Naive thymus-derived CD8-positive, alpha-beta T cell (primary cell): Measurements from ENCODE around the gene KRT81. TPM values are rescaled to one million over a fixed set of nuclear protein-coding genes. Genes with fewer than 3 reads are reported as not detected.

Source experiments
- ATAC-seq, 2 donors: fragments of 150-1000 bp; cut with Tn5 transposase in 1 of 2; sonication (Bioruptor Pico), chemical (Tn5 transposase) in 1 of 2; 1 replicate in 1 of 2; 2 replicates in 1 of 2; pipeline ENCODE4 v1.10.0; 2021; ENCODE audit warnings: mild to moderate bottlenecking in 2 of 2, moderate library complexity in 2 of 2
- POLR2A ChIA-PET: fragments of 350-600 bp; sonication (Branson Sonifier 250); formaldehyde crosslinking; loops from one replicate; lab custom pipeline; 2021; ENCODE audit warnings: antibody characterized with exemption; lab: Charles Lee
- DNase-seq, 10 donors: peaks; one replicate each; pipeline versions ENCODE4 v3.0.0 to v3.0.0-alpha.2; 2020 to 2022
- H3K27ac Mint-ChIP-seq, 10 donors: one replicate each; pipeline ENCODE4 v1.8.0; 2020 to 2022; ENCODE audit warnings: mild to moderate bottlenecking in 10 of 10, mixed read lengths in 10 of 10, moderate library complexity in 4 of 10, inconsistent platforms in 1 of 10
- H3K27me3 Mint-ChIP-seq, 5 donors: one replicate each; pipeline ENCODE4 v1.8.0; 2021 to 2022; ENCODE audit warnings: mixed read lengths in 5 of 5
- H3K36me3 Mint-ChIP-seq, 3 donors: one replicate each; pipeline ENCODE4 v1.8.0; 2020 to 2022; ENCODE audit warnings: mixed read lengths in 3 of 3, mild to moderate bottlenecking in 2 of 3, inconsistent platforms in 1 of 3
- H3K4me1 Mint-ChIP-seq, 4 donors: one replicate each; pipeline ENCODE4 v1.8.0; 2021 to 2022; ENCODE audit warnings: mixed read lengths in 4 of 4
- H3K4me3 Mint-ChIP-seq, 10 donors: one replicate each; pipeline ENCODE4 v1.8.0; 2020 to 2022; ENCODE audit warnings: mild to moderate bottlenecking in 10 of 10, mixed read lengths in 10 of 10, moderate library complexity in 6 of 10, inconsistent platforms in 1 of 10
- H3K9me3 Mint-ChIP-seq, 9 donors: one replicate each; pipeline ENCODE4 v1.8.0; 2020 to 2022; ENCODE audit warnings: mixed read lengths in 9 of 9, mild to moderate bottlenecking in 3 of 9, inconsistent platforms in 1 of 9, moderate library complexity in 1 of 9
- polyA plus RNA-seq, 3 donors: library from polyadenylated mRNA; unstranded; fragments of 300-500 nt; fragmentation: Illumina TruSeq; gene quantifications; one replicate each; pipeline ENCODE4 v1.2.3, GENCODE V29; 2021
- total RNA-seq, 8 experiments: library from RNA in 2 of 8; stranded (reverse) in 2 of 8; gene quantifications; one replicate each; pipeline ENCODE4 v1.2.3 and lab custom pipeline; 2021 to 2026

KRT81 gene
- total and polyA plus RNA-seq, 5 experiments from 2014 or later = not detected

GRCh38 chr12:52275686-52276085, 15.6 kb downstream of the KRT81 start:
- Mint-ChIP-seq H3K4me3 (no peak overlapping the region), H3K9me3 (no peaks in the 10 kb centered on the region), H3K4me1 (peaks cover 4 to 13% (median 8%) of the 10 kb centered on the region in 4 donors), H3K27ac (no peak overlapping the region), H3K27me3 (peaks cover 29 to 69% (median 38%) of the 10 kb centered on the region in 5 donors), H3K36me3 (no peaks in the 10 kb centered on the region)
- ATAC-seq = no peak
- no peak for DNase-seq
- POLR2A ChIA-PET = no interaction called here

GRCh38 chr12:52274521-52275120, 16.7 kb downstream of the KRT81 start, which contains the start of gene KRT86:
TSS of gene KRT86 (plus strand) at chr12:52274645. CDS start at chr12:52301917, 27,272 bp downstream.
- Mint-ChIP-seq H3K4me1 (peaks cover 4 to 10% (median 7%) of the 10 kb centered on the region in 4 donors), H3K27ac (no peak within 1 kb of the TSS), H3K36me3 (no peaks in the 10 kb centered on the region), H3K9me3 (no peaks in the 10 kb centered on the region), H3K27me3 (peaks cover 27 to 71% (median 34%) of the 10 kb centered on the region in 5 donors), H3K4me3 (no peak within 1 kb of the TSS)
- ATAC-seq (no peak), DNase-seq (no peak)
- POLR2A ChIA-PET = no interaction called here

GRCh38 chr12:52271158-52271557, 20.2 kb downstream of the KRT81 start:
- H3K27me3 Mint-ChIP-seq = peaks cover 16 to 45% (median 20%) of the 10 kb centered on the region in 5 donors

GRCh38 chr12:52270541-52271070, 20.7 kb downstream of the KRT81 start:
- peak in 1 of 10 donors; percentile 21 for DNase-seq
- Mint-ChIP-seq H3K27me3 (peaks cover 16 to 45% (median 20%) of the 10 kb centered on the region in 5 donors), H3K36me3 (no peaks in the 10 kb centered on the region), H3K9me3 (no peaks in the 10 kb centered on the region), H3K27ac (no peak overlapping the region), H3K4me1 (no peaks in the 10 kb centered on the region), H3K4me3 (no peak overlapping the region)
- POLR2A ChIA-PET = no interaction called here
- no peak for ATAC-seq

More at GRCh38 chr12:52271158-52271557, 20.2 kb downstream of the KRT81 start:
- POLR2A ChIA-PET = no interaction called here
- DNase-seq = no peak
- Mint-ChIP-seq H3K27ac (peak overlapping the region in 1 of 10 donors; percentile 1), H3K4me1 (no peaks in the 10 kb centered on the region), H3K4me3 (no peak overlapping the region), H3K9me3 (no peaks in the 10 kb centered on the region), H3K36me3 (no peaks in the 10 kb centered on the region)
- no peak for ATAC-seq

GRCh38 chr12:52268212-52268611, 23.1 kb downstream of the KRT81 start:
- Mint-ChIP-seq H3K4me1 (no peaks in the 10 kb centered on the region), H3K27me3 (peaks cover 6 to 24% (median 16%) of the 10 kb centered on the region in 5 donors), H3K4me3 (no peak overlapping the region), H3K9me3 (no peaks in the 10 kb centered on the region), H3K36me3 (no peaks in the 10 kb centered on the region), H3K27ac (no peak overlapping the region)
- DNase-seq = peak in 1 of 10 donors; percentile 10
- no peak for ATAC-seq
- POLR2A ChIA-PET = no interaction called here

- H3K9me3 Mint-ChIP-seq = no peaks in the 10 kb centered on the region
- ATAC-seq (no peak), DNase-seq (no peak)
- H3K27ac Mint-ChIP-seq = no peak overlapping the region
- H3K4me1 Mint-ChIP-seq = no peaks in the 10 kb centered on the region
- no peaks in the 10 kb centered on the region for H3K36me3 Mint-ChIP-seq
- POLR2A ChIA-PET = no interaction called here
- peaks cover 6 to 24% (median 18%) of the 10 kb centered on the region in 5 donors for H3K27me3 Mint-ChIP-seq
- H3K4me3 Mint-ChIP-seq = no peak overlapping the region
Observed at GRCh38 chr12:52267699-52268098, 23.6 kb downstream of the KRT81 start.

GRCh38 chr12:52267266-52267665, 24.1 kb downstream of the KRT81 start:
- peak in 1 of 10 donors; percentile 9 for DNase-seq
- H3K4me1 Mint-ChIP-seq = no peaks in the 10 kb centered on the region
- H3K27ac Mint-ChIP-seq = no peak overlapping the region
- no peaks in the 10 kb centered on the region for H3K36me3 Mint-ChIP-seq
- POLR2A ChIA-PET = interaction anchor here (2.0 kb wide), 1 partner anchor 10 kb away, joined by 5 read pairs; no protein-coding TSS in a partner anchor
- H3K9me3 Mint-ChIP-seq = no peaks in the 10 kb centered on the region
- H3K27me3 Mint-ChIP-seq = peaks cover 7 to 29% (median 19%) of the 10 kb centered on the region in 5 donors
- no peak for ATAC-seq
- no peak overlapping the region for H3K4me3 Mint-ChIP-seq

- H3K27me3 Mint-ChIP-seq = peaks cover 10 to 30% (median 22%) of the 10 kb centered on the region in 5 donors
- no peak overlapping the region for H3K4me3 Mint-ChIP-seq
- H3K36me3 Mint-ChIP-seq = no peaks in the 10 kb centered on the region
- no peaks in the 10 kb centered on the region for H3K4me1 Mint-ChIP-seq
- DNase-seq (peak in 1 of 10 donors; percentile 16), ATAC-seq (no peak)
- H3K9me3 Mint-ChIP-seq = no peaks in the 10 kb centered on the region
- POLR2A ChIA-PET = interaction anchor here (2.0 kb wide), 1 partner anchor 11 kb away, joined by 5 read pairs; no protein-coding TSS in a partner anchor
- no peak overlapping the region for H3K27ac Mint-ChIP-seq
Observed at GRCh38 chr12:52266514-52266913, 24.8 kb downstream of the KRT81 start.

- no peak overlapping the region for H3K4me3 Mint-ChIP-seq
- DNase-seq = no peak
- ATAC-seq = no peak
- H3K36me3 Mint-ChIP-seq = no peaks in the 10 kb centered on the region
- H3K27me3 Mint-ChIP-seq = peaks cover 11 to 40% (median 30%) of the 10 kb centered on the region in 5 donors
- POLR2A ChIA-PET = no interaction called here
- H3K4me1 Mint-ChIP-seq = peaks cover 6 to 13% (median 10%) of the 10 kb centered on the region in 4 donors
- no peak overlapping the region for H3K27ac Mint-ChIP-seq
- H3K9me3 Mint-ChIP-seq = no peaks in the 10 kb centered on the region
Observed at GRCh38 chr12:52264435-52264825, 26.9 kb downstream of the KRT81 start.

GRCh38 chr12:52263761-52264434, 27.4 kb downstream of the KRT81 start:
- Mint-ChIP-seq H3K4me3 (no peak overlapping the region), H3K4me1 (peaks cover 8 to 17% (median 12%) of the 10 kb centered on the region in 4 donors), H3K27ac (no peak overlapping the region), H3K9me3 (no peaks in the 10 kb centered on the region), H3K27me3 (peaks cover 15 to 44% (median 34%) of the 10 kb centered on the region in 5 donors), H3K36me3 (no peaks in the 10 kb centered on the region)
- peak in 1 of 10 donors; percentile 53 for DNase-seq
- ATAC-seq = no peak
- POLR2A ChIA-PET = no interaction called here

GRCh38 chr12:52262286-52262685, 29.0 kb downstream of the KRT81 start:
- Mint-ChIP-seq H3K4me3 (no peak overlapping the region), H3K36me3 (no peaks in the 10 kb centered on the region), H3K9me3 (no peaks in the 10 kb centered on the region), H3K4me1 (peaks cover 8 to 17% (median 14%) of the 10 kb centered on the region in 4 donors), H3K27ac (no peak overlapping the region), H3K27me3 (peaks cover 15 to 47% (median 42%) of the 10 kb centered on the region in 5 donors)
- DNase-seq = peak in 1 of 10 donors; percentile 35
- POLR2A ChIA-PET = no interaction called here
- no peak for ATAC-seq

- POLR2A ChIA-PET = no interaction called here
- peaks cover 21 to 58% (median 50%) of the 10 kb centered on the region in 5 donors for H3K27me3 Mint-ChIP-seq
Observed at GRCh38 chr12:52261208-52261484, 30.2 kb downstream of the KRT81 start.

More at GRCh38 chr12:52261208-52261484, 30.2 kb downstream of the KRT81 start:
- Mint-ChIP-seq H3K27ac (no peak overlapping the region), H3K9me3 (no peaks in the 10 kb centered on the region), H3K4me1 (peaks cover 10 to 17% (median 14%) of the 10 kb centered on the region in 4 donors), H3K4me3 (no peak overlapping the region), H3K36me3 (no peaks in the 10 kb centered on the region)
- ATAC-seq (no peak), DNase-seq (peak in 1 of 10 donors; percentile 42)
